Measurements from ENCODE around the gene TRMT112. TPM values are rescaled to one million over a fixed set of nuclear protein-coding genes. Genes with fewer than 3 reads are reported as not detected.

Gene TRMT112
- total RNA-seq, 1 donor from 2014 or later = 207 TPM

GRCh38 chr11:64284048-64284961 is 33.1 kb downstream of the TRMT112 start, which contains the start of gene BAD:
BAD (minus strand) TSS chr11:64284665; CDS start chr11:64284368, 297 bp downstream.
- DNase-seq (ENCODE audit: low read depth, low spot score) = peak; percentile 85
- Mint-ChIP-seq H3K4me1 (peaks cover 15% of the 10 kb centered on the region), H3K27ac (ENCODE audit: unreplicated experiment) (peak within 1 kb of the TSS; percentile 27), H3K9me3 (no peaks in the 10 kb centered on the region), H3K4me3 (peak within 1 kb of the TSS; percentile 92), H3K36me3 (ENCODE audit: low read depth) (no peaks in the 10 kb centered on the region), H3K27me3 (ENCODE audit: low read depth) (peaks cover 12% of the 10 kb centered on the region)
- no peak for TF ChIP-seq CTCF (conservative IDR thresholded peaks at IDR 0.05)

- Mint-ChIP-seq H3K4me3 (peak overlapping the region; percentile 81), H3K27me3 (ENCODE audit: low read depth) (peaks cover 6% of the 10 kb centered on the region), H3K4me1 (peaks cover 15% of the 10 kb centered on the region), H3K27ac (ENCODE audit: unreplicated experiment) (no peak overlapping the region), H3K9me3 (no peaks in the 10 kb centered on the region), H3K36me3 (ENCODE audit: low read depth) (no peaks in the 10 kb centered on the region)
- TF ChIP-seq CTCF (conservative IDR thresholded peaks at IDR 0.05) = no peak
- no peak for DNase-seq (ENCODE audit: low read depth, low spot score)
Measured at GRCh38 chr11:64283092-64283491, 34.3 kb downstream of the TRMT112 start.

DNA sequence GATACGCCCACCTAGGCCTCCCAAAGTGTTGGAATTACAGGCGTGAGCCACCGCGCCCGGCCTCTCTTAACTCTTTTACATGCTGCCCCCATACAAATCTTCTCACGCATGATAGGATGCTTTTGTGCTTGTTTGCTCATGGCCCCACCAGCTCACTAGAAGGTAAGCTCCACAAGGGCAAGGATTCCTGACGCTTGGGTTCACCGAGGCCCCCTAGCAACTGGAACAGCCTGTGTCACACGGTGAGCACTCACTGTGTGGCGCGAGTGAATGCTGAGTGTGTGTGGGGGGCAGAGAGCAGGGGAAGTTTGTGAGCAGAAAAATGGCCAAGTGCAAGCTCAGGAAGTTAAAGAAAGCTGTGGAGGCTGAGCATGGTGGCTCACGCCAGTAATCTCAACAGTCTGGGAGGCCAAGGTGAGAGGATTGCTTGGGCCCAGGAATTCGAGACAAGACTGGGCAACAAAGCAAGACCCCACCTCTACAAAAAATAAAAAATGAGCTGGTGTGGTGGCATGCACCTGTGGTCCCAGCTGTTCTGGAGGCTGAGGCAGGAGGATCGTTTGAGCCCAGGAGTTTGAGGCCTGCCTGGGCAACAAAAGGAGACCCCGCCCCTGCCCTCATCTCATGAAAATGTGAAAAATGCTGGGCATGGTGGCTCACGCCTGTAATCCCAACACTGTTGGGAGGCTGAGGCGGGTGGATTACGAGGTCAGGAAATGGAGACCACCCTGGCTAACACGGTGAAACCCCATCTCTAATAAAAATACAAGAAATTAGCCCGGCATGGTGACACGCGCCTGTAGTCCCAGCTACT is 35.2 kb downstream of the TRMT112 start:
- no peak for DNase-seq (ENCODE audit: low read depth, low spot score)
- H3K4me3 Mint-ChIP-seq = peak overlapping the region; percentile 59
- no peak for TF ChIP-seq CTCF (conservative IDR thresholded peaks at IDR 0.05)
- H3K9me3 Mint-ChIP-seq = no peaks in the 10 kb centered on the region
- H3K27me3 Mint-ChIP-seq (ENCODE audit: low read depth) = peaks cover 6% of the 10 kb centered on the region
- peaks cover 15% of the 10 kb centered on the region for H3K4me1 Mint-ChIP-seq
- H3K36me3 Mint-ChIP-seq (ENCODE audit: low read depth) = no peaks in the 10 kb centered on the region
- peak overlapping the region; percentile 57 for H3K27ac Mint-ChIP-seq (ENCODE audit: unreplicated experiment)

GRCh38 chr11:64278576-64279190 is 38.7 kb downstream of the TRMT112 start:
- peaks cover 5% of the 10 kb centered on the region for H3K4me1 Mint-ChIP-seq
- no peak overlapping the region for H3K4me3 Mint-ChIP-seq
- TF ChIP-seq CTCF (conservative IDR thresholded peaks at IDR 0.05) = no peak
- H3K27ac Mint-ChIP-seq (ENCODE audit: unreplicated experiment) = no peak overlapping the region
- H3K27me3 Mint-ChIP-seq (ENCODE audit: low read depth) = no peaks in the 10 kb centered on the region
- H3K9me3 Mint-ChIP-seq = no peaks in the 10 kb centered on the region
- DNase-seq (ENCODE audit: low read depth, low spot score) = no peak
- no peaks in the 10 kb centered on the region for H3K36me3 Mint-ChIP-seq (ENCODE audit: low read depth)
